Stimulated activated memory B cell treated with anti-CD40 and anti-IgM and Interleukin-4, amounts not matched to agents 10 μg/mL and 1 μg/mL and 100 μg/mL, for 72 hours (primary cell): ENCODE results near the gene ZNF106.
A peak's percentile ranks its signal among the peaks of the same experiment; 100 is the strongest.

ENCODE experiments used
- ATAC-seq: fragments of 150-1000 bp; cut with Tn5 transposase; 2 replicates; pipeline ENCODE4 v1.10.0; 2021
- H3K27ac Mint-ChIP-seq: one replicate; pipeline ENCODE4 v1.8.0; 2022; ENCODE audit warnings: mild to moderate bottlenecking, mixed read lengths
- H3K27me3 Mint-ChIP-seq: one replicate; pipeline ENCODE4 v1.8.0; 2022; ENCODE audit warnings: mixed read lengths
- H3K36me3 Mint-ChIP-seq: one replicate; pipeline ENCODE4 v1.8.0; 2022; ENCODE audit warnings: mixed read lengths
- H3K4me1 Mint-ChIP-seq: one replicate; pipeline ENCODE4 v1.8.0; 2022; ENCODE audit warnings: mixed read lengths
- H3K4me3 Mint-ChIP-seq: one replicate; pipeline ENCODE4 v1.8.0; 2022; ENCODE audit warnings: mild to moderate bottlenecking, moderate library complexity, mixed read lengths
- H3K9me3 Mint-ChIP-seq: one replicate; pipeline ENCODE4 v1.8.0; 2022; ENCODE audit warnings: mixed read lengths

ZNF106 gene

GRCh38 chr15:42490671-42491538 lies at the start of gene ZNF106:
Gene ZNF106, minus strand, starts transcription at chr15:42491141. Its CDS starts 18,852 bp downstream, at chr15:42472289.
- peaks cover 13% of the 10 kb centered on the region for H3K36me3 Mint-ChIP-seq
- peak within 1 kb of the TSS; percentile 91 for H3K4me3 Mint-ChIP-seq
- no peaks in the 10 kb centered on the region for H3K27me3 Mint-ChIP-seq
- H3K4me1 Mint-ChIP-seq = peaks cover 38% of the 10 kb centered on the region
- ATAC-seq = peak; percentile 82
- peak within 1 kb of the TSS; percentile 99 for H3K27ac Mint-ChIP-seq
- H3K9me3 Mint-ChIP-seq = no peaks in the 10 kb centered on the region

DNA sequence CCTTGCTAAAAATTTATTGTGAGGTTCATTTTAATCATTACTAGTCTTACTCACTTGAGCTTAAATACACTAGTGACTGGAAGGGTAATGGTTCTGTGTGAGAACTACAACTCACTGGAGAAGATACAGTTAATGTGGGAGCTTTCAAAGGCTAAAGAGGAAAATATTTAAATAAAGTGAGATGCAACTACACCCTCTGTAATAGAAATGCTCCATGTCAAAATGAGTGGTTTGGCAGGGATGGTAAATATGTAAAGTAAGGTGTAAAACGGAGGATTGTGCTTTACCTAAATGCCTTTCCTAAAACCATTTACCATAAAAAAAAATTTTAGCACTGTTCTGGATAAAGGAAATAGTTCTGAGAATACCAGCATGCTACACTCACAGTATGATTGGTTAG lies 42.3 kb upstream of the ZNF106 start:
- no peaks in the 10 kb centered on the region for H3K27me3 Mint-ChIP-seq
- H3K4me3 Mint-ChIP-seq = no peak overlapping the region
- H3K9me3 Mint-ChIP-seq = no peaks in the 10 kb centered on the region
- ATAC-seq = no peak
- peaks cover 52% of the 10 kb centered on the region for H3K36me3 Mint-ChIP-seq
- H3K4me1 Mint-ChIP-seq = no peaks in the 10 kb centered on the region
- H3K27ac Mint-ChIP-seq = no peak overlapping the region

DNA sequence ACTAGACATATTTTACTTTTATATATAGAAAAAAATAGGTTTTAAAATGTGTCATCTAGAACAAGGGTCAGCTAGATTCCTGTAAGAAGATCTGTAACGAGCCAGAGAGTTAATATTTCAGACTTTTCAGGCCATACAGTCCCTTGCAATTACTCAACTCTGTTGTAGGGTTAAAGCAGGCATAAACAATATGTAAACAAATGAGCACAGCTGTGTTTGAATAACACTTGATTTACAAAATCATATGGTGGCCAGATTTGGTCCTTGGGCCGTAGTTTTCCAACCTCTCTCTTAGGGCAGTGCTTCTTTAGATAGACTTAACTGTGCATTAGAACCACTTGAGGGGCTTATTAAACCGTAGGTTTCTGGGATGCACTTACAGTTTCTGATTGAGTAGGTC lies 38.0 kb upstream of the ZNF106 start:
- Mint-ChIP-seq H3K27ac (peak overlapping the region; percentile 41), H3K4me3 (no peak overlapping the region), H3K9me3 (no peaks in the 10 kb centered on the region), H3K27me3 (no peaks in the 10 kb centered on the region), H3K36me3 (peaks cover 28% of the 10 kb centered on the region), H3K4me1 (no peaks in the 10 kb centered on the region)
- no peak for ATAC-seq

GRCh38 chr15:42523331-42523730 lies 32.4 kb upstream of the ZNF106 start:
- ATAC-seq = no peak
- Mint-ChIP-seq H3K36me3 (peaks cover 22% of the 10 kb centered on the region), H3K4me3 (no peak overlapping the region), H3K4me1 (no peaks in the 10 kb centered on the region), H3K27me3 (no peaks in the 10 kb centered on the region), H3K9me3 (no peaks in the 10 kb centered on the region), H3K27ac (no peak overlapping the region)

GRCh38 chr15:42511007-42511391 lies 20.1 kb upstream of the ZNF106 start:
- H3K9me3 Mint-ChIP-seq = no peaks in the 10 kb centered on the region
- H3K4me1 Mint-ChIP-seq = peaks cover 29% of the 10 kb centered on the region
- H3K27ac Mint-ChIP-seq = no peak overlapping the region
- H3K27me3 Mint-ChIP-seq = no peaks in the 10 kb centered on the region
- no peak overlapping the region for H3K4me3 Mint-ChIP-seq
- no peak for ATAC-seq
- peaks cover 32% of the 10 kb centered on the region for H3K36me3 Mint-ChIP-seq

DNA sequence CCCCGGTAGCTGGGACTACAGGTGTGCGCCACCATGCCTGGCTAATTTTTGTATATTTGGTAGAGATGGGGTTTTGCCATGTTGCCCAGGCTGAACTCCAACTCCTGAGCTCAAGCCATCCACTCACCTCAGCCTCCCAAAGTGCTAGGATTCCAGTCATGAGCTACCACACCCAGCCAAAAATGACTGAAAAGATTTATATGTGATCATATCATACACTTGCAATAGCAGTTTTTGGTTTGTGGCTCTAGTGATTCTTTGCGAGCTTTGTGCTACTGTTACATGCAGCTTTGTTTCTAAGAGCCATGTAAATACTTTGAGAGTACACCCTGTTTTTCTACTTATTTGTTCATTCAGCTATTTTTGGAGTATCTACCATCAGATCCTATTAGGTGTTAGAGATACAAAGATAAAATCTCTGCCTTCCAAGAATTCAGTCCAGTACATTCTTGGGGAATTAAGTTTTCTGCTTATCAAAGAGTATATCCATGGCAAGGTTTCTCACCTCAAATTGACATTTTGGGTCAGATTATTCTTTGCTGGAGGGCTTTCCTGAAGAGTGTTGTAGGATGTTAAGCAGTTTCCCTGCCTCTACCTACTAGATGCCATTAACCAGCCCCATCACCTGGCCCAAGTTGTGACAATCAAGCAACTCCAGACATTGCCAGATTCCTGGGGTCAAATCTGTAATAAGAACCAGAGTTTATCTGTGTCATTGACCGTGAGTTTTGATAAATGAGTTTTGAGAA lies 19.5 kb upstream of the ZNF106 start:
- no peaks in the 10 kb centered on the region for H3K9me3 Mint-ChIP-seq
- H3K4me3 Mint-ChIP-seq = no peak overlapping the region
- ATAC-seq = no peak
- H3K4me1 Mint-ChIP-seq = peaks cover 35% of the 10 kb centered on the region
- no peaks in the 10 kb centered on the region for H3K27me3 Mint-ChIP-seq
- no peak overlapping the region for H3K27ac Mint-ChIP-seq
- peaks cover 26% of the 10 kb centered on the region for H3K36me3 Mint-ChIP-seq

GRCh38 chr15:42508263-42508690 lies 17.3 kb upstream of the ZNF106 start:
- H3K4me3 Mint-ChIP-seq = no peak overlapping the region
- no peaks in the 10 kb centered on the region for H3K9me3 Mint-ChIP-seq
- H3K4me1 Mint-ChIP-seq = peaks cover 50% of the 10 kb centered on the region
- no peaks in the 10 kb centered on the region for H3K27me3 Mint-ChIP-seq
- H3K36me3 Mint-ChIP-seq = peaks cover 14% of the 10 kb centered on the region
- H3K27ac Mint-ChIP-seq = no peak overlapping the region
- ATAC-seq = no peak

GRCh38 chr15:42507514-42507913 lies 16.6 kb upstream of the ZNF106 start:
- H3K9me3 Mint-ChIP-seq = no peaks in the 10 kb centered on the region
- H3K4me3 Mint-ChIP-seq = no peak overlapping the region
- peaks cover 54% of the 10 kb centered on the region for H3K4me1 Mint-ChIP-seq

GRCh38 chr15:42504631-42505030 lies 13.7 kb upstream of the ZNF106 start:
- peak; percentile 4 for ATAC-seq
- Mint-ChIP-seq H3K27ac (peak overlapping the region; percentile 81), H3K9me3 (no peaks in the 10 kb centered on the region), H3K36me3 (peaks cover 10% of the 10 kb centered on the region), H3K4me1 (peaks cover 71% of the 10 kb centered on the region), H3K27me3 (no peaks in the 10 kb centered on the region), H3K4me3 (no peak overlapping the region)

More at GRCh38 chr15:42507514-42507913, 16.6 kb upstream of the ZNF106 start:
- H3K36me3 Mint-ChIP-seq = peaks cover 10% of the 10 kb centered on the region
- H3K27me3 Mint-ChIP-seq = no peaks in the 10 kb centered on the region
- no peak overlapping the region for H3K27ac Mint-ChIP-seq
- no peak for ATAC-seq

GRCh38 chr15:42503825-42504224 lies 12.9 kb upstream of the ZNF106 start:
- H3K4me3 Mint-ChIP-seq = peak overlapping the region; percentile 43
- no peaks in the 10 kb centered on the region for H3K9me3 Mint-ChIP-seq
- peak overlapping the region; percentile 85 for H3K27ac Mint-ChIP-seq
- ATAC-seq = no peak
- H3K36me3 Mint-ChIP-seq = peaks cover 13% of the 10 kb centered on the region
- H3K4me1 Mint-ChIP-seq = peaks cover 76% of the 10 kb centered on the region
- H3K27me3 Mint-ChIP-seq = no peaks in the 10 kb centered on the region

- Mint-ChIP-seq H3K36me3 (peaks cover 10% of the 10 kb centered on the region), H3K27me3 (no peaks in the 10 kb centered on the region), H3K27ac (peak overlapping the region; percentile 85), H3K4me3 (no peak overlapping the region), H3K4me1 (peaks cover 78% of the 10 kb centered on the region), H3K9me3 (no peaks in the 10 kb centered on the region)
- no peak for ATAC-seq
Observed at GRCh38 chr15:42502477-42502876, 11.5 kb upstream of the ZNF106 start.

DNA sequence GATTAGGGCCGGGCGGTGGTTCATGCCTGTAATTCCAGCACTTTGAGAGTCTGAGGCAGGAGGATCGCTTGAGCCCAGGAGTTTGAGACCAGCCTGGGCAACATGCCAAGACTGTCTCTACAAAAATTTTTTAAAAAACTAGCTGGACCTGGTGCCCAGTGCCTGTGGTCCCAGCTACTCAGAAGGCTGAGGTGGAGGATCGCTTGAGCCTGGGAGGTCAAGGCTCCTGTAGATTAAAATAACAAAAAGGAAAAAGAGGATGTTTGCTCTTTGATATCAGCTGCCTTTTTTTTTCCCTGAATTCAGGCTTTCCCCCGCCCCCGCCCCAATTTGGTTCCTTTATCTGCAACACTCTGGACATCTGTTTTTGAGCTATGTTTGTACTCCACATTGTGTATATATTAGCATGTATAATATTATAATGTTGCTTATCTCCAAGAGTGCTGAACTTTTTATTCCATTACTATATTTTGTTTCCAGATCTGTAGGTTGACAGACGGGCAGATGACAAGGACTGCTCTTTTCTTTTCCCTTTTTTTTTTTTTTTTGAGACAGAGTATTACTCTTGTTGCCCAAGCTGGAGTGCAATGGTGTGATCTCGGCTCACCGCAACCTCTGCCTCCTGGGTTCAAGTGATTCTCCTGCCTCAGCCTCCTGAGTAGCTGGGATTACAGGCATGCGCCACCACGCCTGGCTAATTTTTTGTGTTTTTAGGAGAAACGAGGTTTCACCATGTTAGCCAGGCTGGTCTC lies 9.1 kb upstream of the ZNF106 start:
- Mint-ChIP-seq H3K9me3 (no peaks in the 10 kb centered on the region), H3K27ac (peak overlapping the region; percentile 81), H3K4me1 (peaks cover 81% of the 10 kb centered on the region), H3K36me3 (peaks cover 9% of the 10 kb centered on the region), H3K4me3 (peak overlapping the region; percentile 23), H3K27me3 (no peaks in the 10 kb centered on the region)
- ATAC-seq = no peak

- Mint-ChIP-seq H3K4me1 (peaks cover 85% of the 10 kb centered on the region), H3K4me3 (peak overlapping the region; percentile 23)
- no peak for ATAC-seq
Observed at GRCh38 chr15:42498212-42499068, 7.5 kb upstream of the ZNF106 start.

More at GRCh38 chr15:42498212-42499068, 7.5 kb upstream of the ZNF106 start:
- Mint-ChIP-seq H3K27ac (peak overlapping the region; percentile 81), H3K9me3 (no peaks in the 10 kb centered on the region), H3K36me3 (peaks cover 9% of the 10 kb centered on the region), H3K27me3 (no peaks in the 10 kb centered on the region)
